HCT116 (cell line): Measurements from ENCODE around the gene FCRL6. TPM values are rescaled to one million over a fixed set of nuclear protein-coding genes. Genes with fewer than 3 reads are reported as not detected.

Experiments
- ATAC-seq: fragments of 200-7000 bp; cut with Tn5 transposase; 2 replicates; pipeline ENCODE4 v1.9.1; 2020; ENCODE audit warnings: mild to moderate bottlenecking, moderate library complexity
- BruUV-seq: library from RNA; stranded (reverse); fragments of 400-500 nt; replicated peaks from 2 replicates; lab custom pipeline; 2021; lab: Mats Ljungman, UMichigan
- CTCF ChIA-PET: fragments of 300-600 bp; sonication (Branson Sonifier 250); formaldehyde crosslinking; loops from one replicate; lab custom pipeline; 2021; ENCODE audit warnings: antibody characterized with exemption; lab: Charles Lee
- POLR2A ChIA-PET: fragments of 300-600, 350-600 bp; sonication (Branson Sonifier 250); formaldehyde crosslinking; loops from one replicate; lab custom pipeline; 2021; ENCODE audit warnings: antibody characterized with exemption; lab: Charles Lee
- RAD21 ChIA-PET, 2 experiments: fragments of 300-600 bp; sonication (Branson Sonifier 250); formaldehyde crosslinking; loops; one replicate each; lab custom pipeline; 2023; ENCODE audit warnings: low total read pairs in 2 of 2; ENCODE audit not compliant: uncharacterized antibody in 2 of 2, unreplicated experiment in 2 of 2, low non-redundant PET in 1 of 2; lab: Charles Lee
- DNase-seq: peaks from one replicate; pipeline ENCODE4 v3.0.0-alpha.2; 2010; ENCODE audit warnings: low read depth, low spot score
- H2AFZ ChIP-seq: fragments of 200-600 bp; shearing (Covaris generic), sonication (generic); 2 replicates; pipeline ENCODE4 v1.6.1; 2017; ENCODE audit warnings: low read depth, mixed run types, mixed read lengths, antibody characterized with exemption, low read length; ENCODE audit not compliant: poor library complexity, severe bottlenecking
- H3K27ac ChIP-seq: 2 replicates; pipeline ENCODE4 v1.5.1; 2012; ENCODE audit warnings: low read depth, low read length
- H3K27me3 ChIP-seq: fragments of 200-600 bp; sonication (generic); 2 replicates; pipeline ENCODE4 v1.6.1; 2016; ENCODE audit warnings: mixed run types, low read length, mixed read lengths; ENCODE audit not compliant: insufficient read depth
- H3K36me3 ChIP-seq, 2 experiments: fragments of 200-500 bp in 1 of 2; fragments of 200-600 bp in 1 of 2; sonication (Bioruptor generic) in 1 of 2; sonication (generic) in 1 of 2; 2 replicates each; pipeline versions ENCODE4 v1.5.1 to v1.6.1; 2014 to 2016; ENCODE audit warnings: low read length in 2 of 2, inconsistent platforms in 1 of 2, mixed read lengths in 1 of 2, mixed run types in 1 of 2; ENCODE audit not compliant: insufficient read depth in 2 of 2, control insufficient read depth in 1 of 2
- H3K4me1 ChIP-seq, 2 experiments: fragments of 200-600 bp in 1 of 2; sonication (generic) in 1 of 2; 2 replicates each; pipeline versions ENCODE4 v1.5.1 to v1.6.1; 2012 to 2017; ENCODE audit warnings: low read length in 2 of 2, inconsistent platforms in 1 of 2, mild to moderate bottlenecking in 1 of 2, mixed read lengths in 1 of 2, mixed run types in 1 of 2, moderate library complexity in 1 of 2; ENCODE audit not compliant: insufficient read depth in 2 of 2, control insufficient read depth in 1 of 2
- H3K4me2 ChIP-seq: fragments of 200-600 bp; sonication (generic); 2 replicates; pipeline ENCODE4 v1.6.1; 2017; ENCODE audit warnings: mixed run types, low read length, mixed read lengths
- H3K4me3 ChIP-seq, 2 experiments: fragments of 200-600 bp in 1 of 2; sonication (generic) in 1 of 2; replicated peaks in 1 of 2; 2 replicates each; pipeline ENCODE4 v1.5.1; 2011 to 2016; ENCODE audit warnings: low read length in 2 of 2, control low read depth in 1 of 2, low read depth in 1 of 2, mild to moderate bottlenecking in 1 of 2, mixed read lengths in 1 of 2, mixed run types in 1 of 2
- H3K79me2 ChIP-seq: fragments of 200-600 bp; sonication (generic); 2 replicates; pipeline ENCODE4 v1.6.1; 2017; ENCODE audit warnings: mild to moderate bottlenecking, mixed run types, low read length, moderate library complexity, mixed read lengths; ENCODE audit not compliant: insufficient read depth
- H3K9ac ChIP-seq: fragments of 200-600 bp; sonication (generic); 2 replicates; pipeline ENCODE4 v1.6.1; 2016; ENCODE audit warnings: low read length, mixed read lengths
- H3K9me2 ChIP-seq: fragments of 200-600 bp; sonication (generic), shearing (Covaris generic); 2 replicates; pipeline ENCODE4 v1.6.1; 2017; ENCODE audit warnings: mixed run types, mild to moderate bottlenecking, moderate library complexity; ENCODE audit not compliant: insufficient read depth
- H3K9me3 ChIP-seq, 2 experiments: fragments of 200-500 bp in 1 of 2; fragments of 200-600 bp in 1 of 2; sonication (Bioruptor generic) in 1 of 2; sonication (generic) in 1 of 2; 2 replicates each; pipeline ENCODE4 v1.6.1; 2014 to 2017; ENCODE audit warnings: low read length in 2 of 2, mixed read lengths in 2 of 2, inconsistent platforms in 1 of 2, low read depth in 1 of 2, mild to moderate bottlenecking in 1 of 2, mixed run types in 1 of 2, moderate library complexity in 1 of 2; ENCODE audit not compliant: control insufficient read depth in 1 of 2, insufficient read depth in 1 of 2
- H4K20me1 ChIP-seq: fragments of 200-600 bp; sonication (generic), shearing (Covaris generic); 2 replicates; pipeline ENCODE4 v1.6.1; 2017; ENCODE audit warnings: mixed run types, mild to moderate bottlenecking, moderate library complexity; ENCODE audit not compliant: insufficient read depth
- FOSL1 ChIP-seq: IDR thresholded peaks from 2 replicates; pipeline ENCODE4 v1.6.1; 2012; ENCODE audit warnings: low read depth
- JUND ChIP-seq: IDR thresholded peaks from 2 replicates; pipeline ENCODE4 v1.6.1; 2012
- POLR2AphosphoS5 ChIP-seq: IDR thresholded peaks from 2 replicates; pipeline ENCODE4 v1.6.1; 2011; ENCODE audit warnings: mild to moderate bottlenecking, low read depth, low read length, moderate library complexity
- RAD21 ChIP-seq: IDR thresholded peaks from 2 replicates; pipeline ENCODE4 v1.6.1; 2012; ENCODE audit warnings: low read depth, mild to moderate bottlenecking
- TCF7L2 ChIP-seq: IDR thresholded peaks from 2 replicates; pipeline ENCODE4 v1.7.0; 2011; ENCODE audit warnings: borderline replicate concordance, inconsistent platforms; ENCODE audit not compliant: insufficient read depth, insufficient read length; ENCODE audit errors: extremely low read depth
- intact Hi-C: fragments of 100-400 bp; cut with micrococcal nuclease; formaldehyde crosslinking; loops from 2 replicates; pipeline ENCODE4 v1.10.0; 2022
- total RNA-seq: library from RNA; stranded (reverse); gene quantifications from one replicate; pipeline ENCODE4 v1.2.1, GENCODE V29; 2021; ENCODE audit not compliant: unreplicated experiment
- TF ChIP-seq, protein P1 (sequence below), 3 experiments: fragments of 200-600 bp in 1 of 3; sonication (generic) in 1 of 3; IDR thresholded peaks in 2 of 3; conservative IDR thresholded peaks in 1 of 3; 2 replicates each; pipeline ENCODE4 v1.5.1; 2012 to 2017; ENCODE audit warnings: low read depth in 2 of 3, low read length in 2 of 3, antibody characterized with exemption in 1 of 3, borderline replicate concordance in 1 of 3, control low read depth in 1 of 3, mild to moderate bottlenecking in 1 of 3, mixed read lengths in 1 of 3, mixed run types in 1 of 3, moderate library complexity in 1 of 3; ENCODE audit not compliant: insufficient read depth in 1 of 3
- TF ChIP-seq, protein P2 (sequence below): IDR thresholded peaks from 2 replicates; pipeline ENCODE4 v1.6.1; 2012
- TF ChIP-seq, protein P3 (sequence below): IDR thresholded peaks from 2 replicates; pipeline ENCODE4 v1.6.1; 2012

FCRL6 gene
- total RNA-seq, 1 experiment from 2014 or later, result not detected

DNA sequence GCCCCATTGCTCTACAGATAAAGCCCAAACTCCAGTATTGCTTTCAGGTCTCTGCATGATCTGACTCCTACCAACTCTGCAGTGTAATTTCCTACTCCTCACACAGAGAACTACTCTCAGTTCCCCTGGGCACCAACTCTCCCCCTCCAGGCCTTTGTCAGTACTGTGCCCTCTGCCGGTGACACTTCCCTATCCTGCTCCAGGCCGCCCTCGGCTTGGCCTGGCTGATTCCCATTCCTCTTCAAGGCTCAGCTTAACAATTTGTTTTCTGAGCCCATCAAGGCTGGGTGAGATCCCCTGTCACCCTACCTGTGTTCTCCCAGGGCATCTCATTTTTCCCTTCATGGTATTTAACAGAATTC, 27.1 kb downstream of the FCRL6 start:
- Histone ChIP-seq H4K20me1 (no peaks in the 10 kb centered on the region), H3K9ac (no peak overlapping the region), H3K9me2 (no peaks in the 10 kb centered on the region), H3K4me3 (no peak overlapping the region)
- CTCF ChIA-PET, result interaction anchor here (1.0 to 4.4 kb wide), 3 partner anchors 12 to 31 kb away, joined by 3 to 20 read pairs (median 5); no protein-coding TSS in a partner anchor
- intact Hi-C loops, result loop anchor here (2.0 kb wide), 1 partner anchor 62 kb away; no protein-coding TSS in a partner anchor
- TF ChIP-seq FOSL1 (no peak), RAD21 (peak; percentile 50)
- TF ChIP-seq, protein P1, sequence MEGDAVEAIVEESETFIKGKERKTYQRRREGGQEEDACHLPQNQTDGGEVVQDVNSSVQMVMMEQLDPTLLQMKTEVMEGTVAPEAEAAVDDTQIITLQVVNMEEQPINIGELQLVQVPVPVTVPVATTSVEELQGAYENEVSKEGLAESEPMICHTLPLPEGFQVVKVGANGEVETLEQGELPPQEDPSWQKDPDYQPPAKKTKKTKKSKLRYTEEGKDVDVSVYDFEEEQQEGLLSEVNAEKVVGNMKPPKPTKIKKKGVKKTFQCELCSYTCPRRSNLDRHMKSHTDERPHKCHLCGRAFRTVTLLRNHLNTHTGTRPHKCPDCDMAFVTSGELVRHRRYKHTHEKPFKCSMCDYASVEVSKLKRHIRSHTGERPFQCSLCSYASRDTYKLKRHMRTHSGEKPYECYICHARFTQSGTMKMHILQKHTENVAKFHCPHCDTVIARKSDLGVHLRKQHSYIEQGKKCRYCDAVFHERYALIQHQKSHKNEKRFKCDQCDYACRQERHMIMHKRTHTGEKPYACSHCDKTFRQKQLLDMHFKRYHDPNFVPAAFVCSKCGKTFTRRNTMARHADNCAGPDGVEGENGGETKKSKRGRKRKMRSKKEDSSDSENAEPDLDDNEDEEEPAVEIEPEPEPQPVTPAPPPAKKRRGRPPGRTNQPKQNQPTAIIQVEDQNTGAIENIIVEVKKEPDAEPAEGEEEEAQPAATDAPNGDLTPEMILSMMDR (IDR thresholded peaks at IDR 0.05 in 2 of 3, conservative IDR thresholded peaks at IDR 0.05 in 1 of 3; ENCODE audit: borderline replicate concordance in 1 of 3, insufficient read depth in 1 of 3, low read depth in 2 of 3, low read length in 2 of 3), result peak; percentile 69 to 76 (median 76); a peak in 5 of 6 replicates
- TF ChIP-seq, all 23 proteins: peak for 2
- no peaks in the 10 kb centered on the region for H3K9me3 ChIP-seq
- H3K27ac ChIP-seq, result no peak overlapping the region
- ChIA-PET RAD21 (no interaction called here), POLR2A (no interaction called here)
- no peaks in the 10 kb centered on the region for H3K36me3 ChIP-seq
- H3K4me2 ChIP-seq, result no peak overlapping the region
- peak; percentile 100 for ATAC-seq
- no TSS peak for BruUV-seq
- no peaks in the 10 kb centered on the region for H3K79me2 ChIP-seq
- no peak overlapping the region for H2AFZ ChIP-seq
- peak; percentile 29 for DNase-seq
- H3K27me3 ChIP-seq, result peaks cover 4% of the 10 kb centered on the region; the same call in 1 of the 2 replicates
- peaks cover 0 to 7% of the 10 kb centered on the region in 2 experiments; a peak in 1 of 4 replicates for H3K4me1 ChIP-seq

DNA sequence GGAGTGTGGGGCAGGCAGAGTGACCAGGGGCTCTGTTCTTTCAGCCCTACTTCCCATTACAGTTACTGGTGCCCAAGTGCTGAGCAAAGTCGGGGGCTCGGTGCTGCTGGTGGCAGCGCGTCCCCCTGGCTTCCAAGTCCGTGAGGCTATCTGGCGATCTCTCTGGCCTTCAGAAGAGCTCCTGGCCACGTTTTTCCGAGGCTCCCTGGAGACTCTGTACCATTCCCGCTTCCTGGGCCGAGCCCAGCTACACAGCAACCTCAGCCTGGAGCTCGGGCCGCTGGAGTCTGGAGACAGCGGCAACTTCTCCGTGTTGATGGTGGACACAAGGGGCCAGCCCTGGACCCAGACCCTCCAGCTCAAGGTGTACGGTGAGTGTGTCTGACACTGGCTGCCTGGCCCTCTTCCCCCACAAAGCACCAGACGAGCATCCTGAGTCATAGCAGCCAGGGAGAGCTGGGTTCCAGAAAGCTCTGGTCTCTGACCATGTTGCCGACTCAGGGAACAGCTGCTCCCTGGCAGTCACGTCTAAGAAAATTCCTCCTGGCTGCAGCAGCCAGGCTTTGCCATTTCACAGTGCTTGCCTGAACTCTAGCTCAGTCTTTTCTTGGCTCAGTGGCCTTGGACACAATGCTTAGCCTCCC, 27.8 kb downstream of the FCRL6 start:
- no peak overlapping the region for H3K4me2 ChIP-seq
- CTCF ChIA-PET, result interaction anchor here (1.0 to 4.4 kb wide), 4 partner anchors 13 to 61 kb away, joined by 3 to 20 read pairs (median 4); no protein-coding TSS in a partner anchor
- H2AFZ ChIP-seq, result no peak overlapping the region
- POLR2A ChIA-PET, result no interaction called here
- TF ChIP-seq POLR2AphosphoS5, result no peak
- TF ChIP-seq TCF7L2, result no peak
- no peak for TF ChIP-seq JUND
- TF ChIP-seq, protein P2, sequence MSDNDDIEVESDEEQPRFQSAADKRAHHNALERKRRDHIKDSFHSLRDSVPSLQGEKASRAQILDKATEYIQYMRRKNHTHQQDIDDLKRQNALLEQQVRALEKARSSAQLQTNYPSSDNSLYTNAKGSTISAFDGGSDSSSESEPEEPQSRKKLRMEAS, result no peak
- TF ChIP-seq, protein P3, sequence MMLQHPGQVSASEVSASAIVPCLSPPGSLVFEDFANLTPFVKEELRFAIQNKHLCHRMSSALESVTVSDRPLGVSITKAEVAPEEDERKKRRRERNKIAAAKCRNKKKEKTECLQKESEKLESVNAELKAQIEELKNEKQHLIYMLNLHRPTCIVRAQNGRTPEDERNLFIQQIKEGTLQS, result no peak
- TF ChIP-seq RAD21, result no peak
- H3K9ac ChIP-seq, result no peak overlapping the region
- ATAC-seq (no peak), DNase-seq (no peak)
- H3K4me1 ChIP-seq, result peaks cover 0 to 7% of the 10 kb centered on the region in 2 experiments; a peak in 1 of 4 replicates
- H4K20me1 ChIP-seq, result no peaks in the 10 kb centered on the region
- no TSS peak for BruUV-seq
- H3K4me3 ChIP-seq, result no peak overlapping the region
- no peaks in the 10 kb centered on the region for H3K79me2 ChIP-seq
- H3K9me2 ChIP-seq, result no peaks in the 10 kb centered on the region
- no peaks in the 10 kb centered on the region for H3K9me3 ChIP-seq
- no peak overlapping the region for H3K27ac ChIP-seq
- no peaks in the 10 kb centered on the region for H3K27me3 ChIP-seq
- intact Hi-C loops, result loop anchor here (2.0 kb wide), 1 partner anchor 61 kb away; no protein-coding TSS in a partner anchor
- H3K36me3 ChIP-seq, result no peaks in the 10 kb centered on the region
- RAD21 ChIA-PET, result no interaction called here
